ENCODE results near the gene FBLN2. TPM values are rescaled to one million over a fixed set of nuclear protein-coding genes. Genes with fewer than 3 reads are reported as not detected.

Gene FBLN2
- polyA plus RNA-seq, 1 of the 3 experiments (the other 2 are of a cell fraction) = 5.2 TPM

DNA sequence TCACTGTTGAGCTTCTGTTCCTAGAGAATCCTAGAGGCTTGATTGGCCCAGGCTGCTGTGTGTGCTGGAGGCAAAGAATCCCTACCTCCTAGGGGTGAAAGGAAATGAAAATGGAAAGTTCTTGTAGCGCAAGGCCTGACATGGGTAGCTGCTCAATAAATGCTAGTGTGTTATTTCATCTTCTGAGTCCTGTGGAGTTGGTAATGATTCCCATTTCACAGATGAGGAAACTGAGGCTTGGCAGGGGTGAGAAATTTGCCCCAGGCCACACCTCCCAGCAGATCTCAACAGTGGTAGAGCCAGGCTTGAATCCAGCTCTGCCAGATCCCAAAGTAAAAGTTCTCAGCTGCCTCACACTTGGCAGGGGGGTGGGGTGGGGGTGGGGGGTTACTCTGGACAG lies 42.7 kb upstream of the FBLN2 start:
- 90% methylated on average over 1 of the region's 1 CpG for WGBS (ENCODE audit: low lambda C conversion rate)
- no peak overlapping the region for H3K27ac ChIP-seq (ENCODE audit: low read depth in 2 of 2, low read length in 1 of 2)
- no peak for DNase-seq
- H3K4me1 ChIP-seq (ENCODE audit: control insufficient read depth in 1 of 2, insufficient read depth in 2 of 2, low read depth in 1 of 2, low read length in 1 of 2) = peaks cover 0 to 14% of the 10 kb centered on the region in 2 experiments; a peak in 1 of 4 replicates
- ChIA-PET POLR2A (interaction anchor here (1.8 kb wide), 1 partner anchor 69 kb away, joined by 5 read pairs; no protein-coding TSS in a partner anchor), CTCF (interaction anchor here (1.1 to 29.6 kb wide), 3 partner anchors 10 to 144 kb away, joined by 3 to 872 read pairs (median 31); no protein-coding TSS in a partner anchor)
- H3F3A ChIP-seq (replicated peaks; ENCODE audit: insufficient read depth) = no peaks in the 10 kb centered on the region
- no peaks in the 10 kb centered on the region for H3K9me3 ChIP-seq
- no peaks in the 10 kb centered on the region for H3K36me3 ChIP-seq (replicated peaks in 1 of 2; ENCODE audit: control insufficient read depth in 1 of 2, insufficient read depth in 2 of 2, low read length in 1 of 2)
- H3K27me3 ChIP-seq (ENCODE audit: insufficient read depth) = no peaks in the 10 kb centered on the region
- H3K4me3 ChIP-seq (ENCODE audit: low read depth in 2 of 2, low read length in 1 of 2) = no peak overlapping the region
- H3K9ac ChIP-seq = no peak overlapping the region
- H3K79me2 ChIP-seq (ENCODE audit: insufficient read depth) = no peaks in the 10 kb centered on the region
- H3K9me2 ChIP-seq = no peaks in the 10 kb centered on the region
- no peaks in the 10 kb centered on the region for H4K20me1 ChIP-seq (ENCODE audit: insufficient read depth)
- H3K4me2 ChIP-seq = no peak overlapping the region
- H2AFZ ChIP-seq (ENCODE audit: low read depth) = no peak overlapping the region
- TF ChIP-seq, protein P1, sequence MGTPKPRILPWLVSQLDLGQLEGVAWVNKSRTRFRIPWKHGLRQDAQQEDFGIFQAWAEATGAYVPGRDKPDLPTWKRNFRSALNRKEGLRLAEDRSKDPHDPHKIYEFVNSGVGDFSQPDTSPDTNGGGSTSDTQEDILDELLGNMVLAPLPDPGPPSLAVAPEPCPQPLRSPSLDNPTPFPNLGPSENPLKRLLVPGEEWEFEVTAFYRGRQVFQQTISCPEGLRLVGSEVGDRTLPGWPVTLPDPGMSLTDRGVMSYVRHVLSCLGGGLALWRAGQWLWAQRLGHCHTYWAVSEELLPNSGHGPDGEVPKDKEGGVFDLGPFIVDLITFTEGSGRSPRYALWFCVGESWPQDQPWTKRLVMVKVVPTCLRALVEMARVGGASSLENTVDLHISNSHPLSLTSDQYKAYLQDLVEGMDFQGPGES (IDR thresholded peaks at IDR 0.05; ENCODE audit: low read depth, low read length) = no peak
- no peak for TF ChIP-seq SIN3A (IDR thresholded peaks at IDR 0.05; ENCODE audit: borderline replicate concordance, low read depth, low read length)
- TF ChIP-seq TAF1 (IDR thresholded peaks at IDR 0.05; ENCODE audit: borderline replicate concordance, low read depth, low read length) = no peak
- TF ChIP-seq TCF12 (IDR thresholded peaks at IDR 0.05) = no peak
- TF ChIP-seq EP300 (IDR thresholded peaks at IDR 0.05; ENCODE audit: borderline replicate concordance in 1 of 2, low read depth in 1 of 2, low read length in 1 of 2) = no peak
- no peak for TF ChIP-seq JUND (IDR thresholded peaks at IDR 0.05)
- TF ChIP-seq, protein P2, sequence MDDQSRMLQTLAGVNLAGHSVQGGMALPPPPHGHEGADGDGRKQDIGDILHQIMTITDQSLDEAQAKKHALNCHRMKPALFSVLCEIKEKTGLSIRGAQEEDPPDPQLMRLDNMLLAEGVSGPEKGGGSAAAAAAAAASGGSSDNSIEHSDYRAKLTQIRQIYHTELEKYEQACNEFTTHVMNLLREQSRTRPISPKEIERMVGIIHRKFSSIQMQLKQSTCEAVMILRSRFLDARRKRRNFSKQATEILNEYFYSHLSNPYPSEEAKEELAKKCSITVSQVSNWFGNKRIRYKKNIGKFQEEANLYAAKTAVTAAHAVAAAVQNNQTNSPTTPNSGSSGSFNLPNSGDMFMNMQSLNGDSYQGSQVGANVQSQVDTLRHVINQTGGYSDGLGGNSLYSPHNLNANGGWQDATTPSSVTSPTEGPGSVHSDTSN (IDR thresholded peaks at IDR 0.05) = no peak
- TF ChIP-seq MEF2A (IDR thresholded peaks at IDR 0.05; ENCODE audit: borderline replicate concordance, low read depth) = no peak
- TF ChIP-seq, protein P3, sequence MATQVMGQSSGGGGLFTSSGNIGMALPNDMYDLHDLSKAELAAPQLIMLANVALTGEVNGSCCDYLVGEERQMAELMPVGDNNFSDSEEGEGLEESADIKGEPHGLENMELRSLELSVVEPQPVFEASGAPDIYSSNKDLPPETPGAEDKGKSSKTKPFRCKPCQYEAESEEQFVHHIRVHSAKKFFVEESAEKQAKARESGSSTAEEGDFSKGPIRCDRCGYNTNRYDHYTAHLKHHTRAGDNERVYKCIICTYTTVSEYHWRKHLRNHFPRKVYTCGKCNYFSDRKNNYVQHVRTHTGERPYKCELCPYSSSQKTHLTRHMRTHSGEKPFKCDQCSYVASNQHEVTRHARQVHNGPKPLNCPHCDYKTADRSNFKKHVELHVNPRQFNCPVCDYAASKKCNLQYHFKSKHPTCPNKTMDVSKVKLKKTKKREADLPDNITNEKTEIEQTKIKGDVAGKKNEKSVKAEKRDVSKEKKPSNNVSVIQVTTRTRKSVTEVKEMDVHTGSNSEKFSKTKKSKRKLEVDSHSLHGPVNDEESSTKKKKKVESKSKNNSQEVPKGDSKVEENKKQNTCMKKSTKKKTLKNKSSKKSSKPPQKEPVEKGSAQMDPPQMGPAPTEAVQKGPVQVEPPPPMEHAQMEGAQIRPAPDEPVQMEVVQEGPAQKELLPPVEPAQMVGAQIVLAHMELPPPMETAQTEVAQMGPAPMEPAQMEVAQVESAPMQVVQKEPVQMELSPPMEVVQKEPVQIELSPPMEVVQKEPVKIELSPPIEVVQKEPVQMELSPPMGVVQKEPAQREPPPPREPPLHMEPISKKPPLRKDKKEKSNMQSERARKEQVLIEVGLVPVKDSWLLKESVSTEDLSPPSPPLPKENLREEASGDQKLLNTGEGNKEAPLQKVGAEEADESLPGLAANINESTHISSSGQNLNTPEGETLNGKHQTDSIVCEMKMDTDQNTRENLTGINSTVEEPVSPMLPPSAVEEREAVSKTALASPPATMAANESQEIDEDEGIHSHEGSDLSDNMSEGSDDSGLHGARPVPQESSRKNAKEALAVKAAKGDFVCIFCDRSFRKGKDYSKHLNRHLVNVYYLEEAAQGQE (IDR thresholded peaks at IDR 0.05; ENCODE audit: low read depth, low read length) = no peak
- TF ChIP-seq, protein P4, sequence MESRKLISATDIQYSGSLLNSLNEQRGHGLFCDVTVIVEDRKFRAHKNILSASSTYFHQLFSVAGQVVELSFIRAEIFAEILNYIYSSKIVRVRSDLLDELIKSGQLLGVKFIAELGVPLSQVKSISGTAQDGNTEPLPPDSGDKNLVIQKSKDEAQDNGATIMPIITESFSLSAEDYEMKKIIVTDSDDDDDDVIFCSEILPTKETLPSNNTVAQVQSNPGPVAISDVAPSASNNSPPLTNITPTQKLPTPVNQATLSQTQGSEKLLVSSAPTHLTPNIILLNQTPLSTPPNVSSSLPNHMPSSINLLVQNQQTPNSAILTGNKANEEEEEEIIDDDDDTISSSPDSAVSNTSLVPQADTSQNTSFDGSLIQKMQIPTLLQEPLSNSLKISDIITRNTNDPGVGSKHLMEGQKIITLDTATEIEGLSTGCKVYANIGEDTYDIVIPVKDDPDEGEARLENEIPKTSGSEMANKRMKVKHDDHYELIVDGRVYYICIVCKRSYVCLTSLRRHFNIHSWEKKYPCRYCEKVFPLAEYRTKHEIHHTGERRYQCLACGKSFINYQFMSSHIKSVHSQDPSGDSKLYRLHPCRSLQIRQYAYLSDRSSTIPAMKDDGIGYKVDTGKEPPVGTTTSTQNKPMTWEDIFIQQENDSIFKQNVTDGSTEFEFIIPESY (IDR thresholded peaks at IDR 0.05; ENCODE audit: borderline replicate concordance, low read depth) = no peak
- TF ChIP-seq FOXJ3 (CRISPR knock-in tag; IDR thresholded peaks at IDR 0.05) = no peak
- TF ChIP-seq SMC3 (IDR thresholded peaks at IDR 0.05; ENCODE audit: low read depth, low read length) = no peak
- TF ChIP-seq RCOR1 (IDR thresholded peaks at IDR 0.05; ENCODE audit: low read length) = no peak
- no peak for TF ChIP-seq GABPA (IDR thresholded peaks at IDR 0.05; ENCODE audit: low read depth)

Data from SK-N-SH (cell line).